Neural cell (in vitro differentiated cells): ENCODE measurements around the gene USP17L19.
"Not testable (repeated sequence)": the region's sequence is repeated elsewhere in the genome, so short reads cannot be mapped to it uniquely, and the experiment has no call there.

Experiments
- EP300 ChIP-seq: fragments of 450-650 bp; conservative IDR thresholded peaks from 2 replicates; pipeline ENCODE4 v1.6.1; 2014; ENCODE audit warnings: antibody characterized with exemption, mild to moderate bottlenecking, moderate library complexity; ENCODE audit not compliant: poor library complexity, severe bottlenecking
- EZH2 ChIP-seq: fragments of 200-600, 300-800 bp; shearing (Covaris generic), sonication (generic); IDR thresholded peaks from 2 replicates; pipeline ENCODE4 v1.6.1; 2014; ENCODE audit warnings: antibody characterized with exemption, low read length, borderline replicate concordance, mild to moderate bottlenecking; ENCODE audit not compliant: insufficient read depth, poor library complexity, severe bottlenecking
- POLR2AphosphoS5 ChIP-seq: IDR thresholded peaks from 2 replicates; pipeline ENCODE4 v1.6.1; 2012
- RAD21 ChIP-seq: fragments of 450-650 bp; conservative IDR thresholded peaks from 2 replicates; pipeline ENCODE4 v1.6.1; 2014; ENCODE audit warnings: antibody characterized with exemption, mild to moderate bottlenecking, moderate library complexity
- SMC3 ChIP-seq: fragments of 450-650 bp; conservative IDR thresholded peaks from 2 replicates; pipeline ENCODE4 v1.6.1; 2014; ENCODE audit warnings: antibody characterized with exemption, mild to moderate bottlenecking, moderate library complexity; ENCODE audit not compliant: poor library complexity
- TAF1 ChIP-seq: IDR thresholded peaks from 2 replicates; pipeline ENCODE4 v1.6.1; 2012; ENCODE audit warnings: low read depth
- TF ChIP-seq, protein P1 (sequence below): IDR thresholded peaks from 2 replicates; pipeline ENCODE4 v1.6.1; 2012; ENCODE audit warnings: borderline replicate concordance
- TF ChIP-seq, protein P2 (sequence below): fragments of 450-650 bp; IDR thresholded peaks from 2 replicates; pipeline ENCODE4 v1.5.1; 2014; ENCODE audit warnings: antibody characterized with exemption, mild to moderate bottlenecking, moderate library complexity; ENCODE audit not compliant: poor library complexity, severe bottlenecking

DNA sequence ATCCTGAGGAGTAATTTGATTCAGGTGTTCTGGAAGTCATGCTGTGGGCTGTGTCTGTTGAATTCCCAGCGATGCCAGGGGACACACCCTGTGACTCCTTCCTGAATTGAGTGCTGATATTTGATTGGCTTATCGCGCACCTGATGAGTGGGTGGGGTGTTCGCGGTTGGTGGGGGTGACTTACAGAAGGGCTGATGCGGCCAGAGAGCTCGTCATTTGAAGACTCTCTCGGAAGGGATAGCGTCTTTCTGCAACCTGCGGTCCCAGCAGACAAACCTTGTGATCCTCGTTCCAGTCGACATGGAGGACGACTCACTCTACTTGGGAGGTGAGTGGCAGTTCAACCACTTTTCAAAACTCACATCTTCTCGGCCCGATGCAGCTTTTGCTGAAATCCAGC lies 19.1 kb upstream of the USP17L19 start, which contains the start of gene USP17L15:
- TF ChIP-seq, protein P1, sequence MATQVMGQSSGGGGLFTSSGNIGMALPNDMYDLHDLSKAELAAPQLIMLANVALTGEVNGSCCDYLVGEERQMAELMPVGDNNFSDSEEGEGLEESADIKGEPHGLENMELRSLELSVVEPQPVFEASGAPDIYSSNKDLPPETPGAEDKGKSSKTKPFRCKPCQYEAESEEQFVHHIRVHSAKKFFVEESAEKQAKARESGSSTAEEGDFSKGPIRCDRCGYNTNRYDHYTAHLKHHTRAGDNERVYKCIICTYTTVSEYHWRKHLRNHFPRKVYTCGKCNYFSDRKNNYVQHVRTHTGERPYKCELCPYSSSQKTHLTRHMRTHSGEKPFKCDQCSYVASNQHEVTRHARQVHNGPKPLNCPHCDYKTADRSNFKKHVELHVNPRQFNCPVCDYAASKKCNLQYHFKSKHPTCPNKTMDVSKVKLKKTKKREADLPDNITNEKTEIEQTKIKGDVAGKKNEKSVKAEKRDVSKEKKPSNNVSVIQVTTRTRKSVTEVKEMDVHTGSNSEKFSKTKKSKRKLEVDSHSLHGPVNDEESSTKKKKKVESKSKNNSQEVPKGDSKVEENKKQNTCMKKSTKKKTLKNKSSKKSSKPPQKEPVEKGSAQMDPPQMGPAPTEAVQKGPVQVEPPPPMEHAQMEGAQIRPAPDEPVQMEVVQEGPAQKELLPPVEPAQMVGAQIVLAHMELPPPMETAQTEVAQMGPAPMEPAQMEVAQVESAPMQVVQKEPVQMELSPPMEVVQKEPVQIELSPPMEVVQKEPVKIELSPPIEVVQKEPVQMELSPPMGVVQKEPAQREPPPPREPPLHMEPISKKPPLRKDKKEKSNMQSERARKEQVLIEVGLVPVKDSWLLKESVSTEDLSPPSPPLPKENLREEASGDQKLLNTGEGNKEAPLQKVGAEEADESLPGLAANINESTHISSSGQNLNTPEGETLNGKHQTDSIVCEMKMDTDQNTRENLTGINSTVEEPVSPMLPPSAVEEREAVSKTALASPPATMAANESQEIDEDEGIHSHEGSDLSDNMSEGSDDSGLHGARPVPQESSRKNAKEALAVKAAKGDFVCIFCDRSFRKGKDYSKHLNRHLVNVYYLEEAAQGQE: not testable (repeated sequence)
- TF ChIP-seq, protein P2, sequence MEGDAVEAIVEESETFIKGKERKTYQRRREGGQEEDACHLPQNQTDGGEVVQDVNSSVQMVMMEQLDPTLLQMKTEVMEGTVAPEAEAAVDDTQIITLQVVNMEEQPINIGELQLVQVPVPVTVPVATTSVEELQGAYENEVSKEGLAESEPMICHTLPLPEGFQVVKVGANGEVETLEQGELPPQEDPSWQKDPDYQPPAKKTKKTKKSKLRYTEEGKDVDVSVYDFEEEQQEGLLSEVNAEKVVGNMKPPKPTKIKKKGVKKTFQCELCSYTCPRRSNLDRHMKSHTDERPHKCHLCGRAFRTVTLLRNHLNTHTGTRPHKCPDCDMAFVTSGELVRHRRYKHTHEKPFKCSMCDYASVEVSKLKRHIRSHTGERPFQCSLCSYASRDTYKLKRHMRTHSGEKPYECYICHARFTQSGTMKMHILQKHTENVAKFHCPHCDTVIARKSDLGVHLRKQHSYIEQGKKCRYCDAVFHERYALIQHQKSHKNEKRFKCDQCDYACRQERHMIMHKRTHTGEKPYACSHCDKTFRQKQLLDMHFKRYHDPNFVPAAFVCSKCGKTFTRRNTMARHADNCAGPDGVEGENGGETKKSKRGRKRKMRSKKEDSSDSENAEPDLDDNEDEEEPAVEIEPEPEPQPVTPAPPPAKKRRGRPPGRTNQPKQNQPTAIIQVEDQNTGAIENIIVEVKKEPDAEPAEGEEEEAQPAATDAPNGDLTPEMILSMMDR: not testable (repeated sequence)
- not testable (repeated sequence) for TF ChIP-seq EZH2, EP300, SMC3, POLR2AphosphoS5, RAD21, TAF1
